GM12874 (cell line): Measurements from ENCODE around the gene MRGPRE.

Experiments
- CTCF ChIP-seq: IDR thresholded peaks from 2 replicates; pipeline ENCODE4 v1.5.1; 2011; ENCODE audit warnings: low read depth, mild to moderate bottlenecking, control low read depth, low read length, moderate library complexity; ENCODE audit not compliant: insufficient read depth

The MRGPRE gene

DNA sequence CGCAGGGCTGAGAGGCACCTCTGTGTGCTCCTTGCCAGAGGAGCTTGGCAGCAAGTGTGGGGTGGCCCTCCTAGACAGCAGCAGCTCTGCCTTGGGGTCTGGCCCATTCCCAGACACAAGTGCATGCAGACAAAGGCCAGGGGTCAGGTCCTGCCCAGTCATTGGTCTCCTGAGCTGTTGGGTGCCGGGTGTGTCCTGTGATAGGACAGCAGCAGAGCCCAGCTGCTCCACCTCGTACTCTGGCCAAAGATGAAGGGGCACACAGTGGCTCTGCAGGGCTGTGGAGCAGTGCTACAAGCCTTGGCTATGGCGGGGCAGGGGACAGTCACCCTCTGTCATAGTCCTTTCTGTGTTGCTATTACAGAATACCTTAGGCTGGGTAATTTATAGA is 49.8 kb downstream of the MRGPRE start:
- TF ChIP-seq CTCF: no peak

- TF ChIP-seq CTCF: no peak
These were observed 50.3 kb downstream of the MRGPRE start for GRCh38 chr11:3181725-3182461.

DNA sequence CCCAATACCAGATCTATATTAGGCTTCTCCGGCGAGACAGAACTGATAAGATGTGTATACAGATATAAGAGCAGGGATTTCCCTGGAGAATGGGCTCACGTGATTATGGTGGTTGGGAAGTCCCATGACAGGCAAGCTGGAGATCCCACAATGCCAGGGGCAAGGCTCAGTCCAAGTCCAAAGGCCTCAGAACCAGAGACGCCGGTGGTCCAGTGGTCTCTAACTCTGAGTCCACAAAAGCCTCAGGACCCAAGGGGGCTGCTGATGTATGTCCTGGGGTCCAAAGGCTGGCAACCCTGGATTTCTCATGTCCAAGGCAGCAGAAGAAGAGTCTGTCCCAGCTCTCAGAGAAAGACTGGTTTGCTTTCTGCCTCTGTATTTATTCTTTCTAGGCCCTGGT is 51.3 kb downstream of the MRGPRE start:
- TF ChIP-seq CTCF: no peak

GRCh38 chr11:3178349-3178748 is 53.9 kb downstream of the MRGPRE start:
- TF ChIP-seq CTCF: no peak

- no peak for TF ChIP-seq CTCF
These were observed 54.3 kb downstream of the MRGPRE start for GRCh38 chr11:3177931-3178330.
